Iris pigment epithelial cell (primary cell): ENCODE measurements around the gene DYNC1LI1.
A peak's percentile ranks its signal among the peaks of the same experiment; 100 is the strongest.
"Not testable (repeated sequence)": the region's sequence is repeated elsewhere in the genome, so short reads cannot be mapped to it uniquely, and the experiment has no call there.

ENCODE experiments used
- DNase-seq: peaks from one replicate; pipeline ENCODE4 v3.0.0-alpha.2; 2011; ENCODE audit warnings: low read depth

DYNC1LI1 gene

GRCh38 chr3:32531010-32531647 is 39.5 kb downstream of the DYNC1LI1 start:
- peak; percentile 17 for DNase-seq

DNA sequence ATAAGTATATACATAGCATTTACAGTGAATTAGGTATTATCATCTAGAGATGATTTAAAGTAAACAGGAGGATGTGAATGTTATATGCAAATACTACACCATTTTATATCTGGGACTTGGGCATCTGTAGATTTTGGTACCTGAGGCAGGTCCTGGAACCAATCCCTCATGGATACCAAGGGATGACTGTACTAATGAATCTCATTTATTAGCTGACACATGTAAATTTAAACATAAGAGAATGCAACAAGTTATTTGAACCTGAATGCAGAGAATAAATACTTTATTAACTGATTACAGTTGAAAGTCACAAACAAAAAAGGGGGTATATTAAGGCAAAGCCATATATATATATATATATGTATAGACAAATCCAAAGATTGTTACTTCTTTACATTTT is 44.9 kb downstream of the DYNC1LI1 start:
- no peak for DNase-seq

- peak; percentile 13 for DNase-seq
These were observed 48.0 kb downstream of the DYNC1LI1 start for GRCh38 chr3:32522682-32523081.

- not testable (repeated sequence) for DNase-seq
These were observed 51.7 kb downstream of the DYNC1LI1 start for GRCh38 chr3:32518921-32519320.

GRCh38 chr3:32516751-32517150 is 53.9 kb downstream of the DYNC1LI1 start:
- not testable (repeated sequence) for DNase-seq

DNA sequence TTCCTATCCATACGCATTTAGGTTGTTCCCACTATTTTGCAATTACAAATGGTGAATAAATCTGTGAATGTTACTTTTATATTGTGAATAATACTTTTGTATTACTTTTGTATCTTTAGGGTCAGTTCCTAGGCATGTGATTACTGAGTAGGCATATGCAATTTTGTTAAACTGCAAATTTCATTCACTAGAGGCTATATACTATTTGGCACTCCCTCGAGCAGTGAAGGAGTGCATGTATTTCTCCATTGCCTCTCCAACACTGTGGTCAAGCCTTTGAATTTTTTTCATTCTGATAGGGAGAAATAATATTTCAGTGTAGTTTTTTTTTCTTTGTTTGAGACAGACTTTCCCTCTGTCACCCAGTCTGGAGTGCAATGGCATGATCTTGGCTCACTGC is 59.7 kb downstream of the DYNC1LI1 start:
- no peak for DNase-seq

DNA sequence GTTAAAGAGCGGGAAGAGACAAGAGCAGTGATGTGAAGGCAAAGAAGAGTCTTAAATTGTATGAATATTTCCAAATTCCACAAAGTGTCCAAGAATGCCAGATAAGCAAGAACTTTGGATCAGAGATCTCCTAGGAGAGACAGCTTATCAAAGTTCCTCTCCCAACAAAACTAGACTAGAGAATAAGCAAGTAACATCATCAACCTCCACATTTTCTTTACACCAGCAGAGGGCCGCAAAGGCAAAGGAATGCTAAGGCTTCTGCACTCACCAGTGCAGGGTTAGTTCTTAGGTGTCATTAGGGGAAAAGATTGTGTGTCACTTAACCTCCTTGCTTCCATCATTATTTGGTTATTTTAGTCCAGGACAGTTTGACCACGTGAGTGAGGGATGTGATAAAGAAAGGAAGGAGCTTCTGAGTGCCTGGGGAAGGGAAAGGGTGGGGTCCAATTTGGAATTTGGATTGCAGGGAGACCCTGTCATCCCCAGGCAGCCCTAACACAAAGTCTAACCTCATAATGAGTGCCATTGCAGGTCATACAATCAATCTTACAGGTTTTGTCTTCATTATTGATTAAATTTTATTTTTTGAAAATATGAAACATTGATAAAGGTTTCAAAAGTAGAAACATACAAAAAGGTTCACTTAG is 60.5 kb downstream of the DYNC1LI1 start:
- peak; percentile 64 for DNase-seq

DNA sequence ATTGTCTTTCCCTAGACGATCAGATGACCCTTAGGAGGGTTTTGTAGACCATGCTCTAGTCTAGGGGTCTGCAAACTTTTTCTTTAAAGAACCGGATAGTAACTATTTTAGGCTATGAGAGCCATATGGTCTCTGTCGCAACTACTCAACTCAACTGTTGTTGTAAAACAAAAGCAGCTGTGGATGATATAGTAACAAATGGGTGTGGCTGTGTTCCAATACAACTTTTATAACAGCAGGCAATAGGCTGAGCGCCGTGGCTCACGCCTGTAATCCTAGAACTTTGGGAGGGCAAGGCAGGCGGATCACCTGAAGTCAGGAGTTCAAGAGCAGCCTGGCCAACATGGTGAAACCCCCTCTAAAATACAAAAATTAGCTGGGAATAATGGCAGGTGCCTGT is 61.9 kb downstream of the DYNC1LI1 start:
- no peak for DNase-seq

DNA sequence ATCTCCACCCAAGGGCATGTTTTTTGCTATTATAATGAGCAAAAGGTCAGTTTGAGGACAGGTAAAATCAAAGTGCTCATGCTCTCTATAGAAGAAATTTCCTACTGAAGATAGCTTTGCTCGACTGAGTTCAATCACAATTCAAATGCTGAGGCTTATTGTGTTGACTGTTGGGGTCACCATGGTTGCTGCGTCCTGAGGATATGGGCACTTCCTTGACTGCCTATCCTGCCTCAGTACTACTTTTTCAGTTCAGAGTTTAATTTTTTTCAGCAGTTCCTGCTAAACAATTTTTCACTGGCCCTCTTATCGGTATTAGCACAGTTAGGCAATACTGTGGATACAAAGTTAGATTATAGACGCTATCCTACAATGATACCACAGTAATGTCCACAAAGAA is 64.2 kb downstream of the DYNC1LI1 start:
- no peak for DNase-seq

GRCh38 chr3:32502946-32503286 is 67.7 kb downstream of the DYNC1LI1 start:
- DNase-seq: no peak

DNA sequence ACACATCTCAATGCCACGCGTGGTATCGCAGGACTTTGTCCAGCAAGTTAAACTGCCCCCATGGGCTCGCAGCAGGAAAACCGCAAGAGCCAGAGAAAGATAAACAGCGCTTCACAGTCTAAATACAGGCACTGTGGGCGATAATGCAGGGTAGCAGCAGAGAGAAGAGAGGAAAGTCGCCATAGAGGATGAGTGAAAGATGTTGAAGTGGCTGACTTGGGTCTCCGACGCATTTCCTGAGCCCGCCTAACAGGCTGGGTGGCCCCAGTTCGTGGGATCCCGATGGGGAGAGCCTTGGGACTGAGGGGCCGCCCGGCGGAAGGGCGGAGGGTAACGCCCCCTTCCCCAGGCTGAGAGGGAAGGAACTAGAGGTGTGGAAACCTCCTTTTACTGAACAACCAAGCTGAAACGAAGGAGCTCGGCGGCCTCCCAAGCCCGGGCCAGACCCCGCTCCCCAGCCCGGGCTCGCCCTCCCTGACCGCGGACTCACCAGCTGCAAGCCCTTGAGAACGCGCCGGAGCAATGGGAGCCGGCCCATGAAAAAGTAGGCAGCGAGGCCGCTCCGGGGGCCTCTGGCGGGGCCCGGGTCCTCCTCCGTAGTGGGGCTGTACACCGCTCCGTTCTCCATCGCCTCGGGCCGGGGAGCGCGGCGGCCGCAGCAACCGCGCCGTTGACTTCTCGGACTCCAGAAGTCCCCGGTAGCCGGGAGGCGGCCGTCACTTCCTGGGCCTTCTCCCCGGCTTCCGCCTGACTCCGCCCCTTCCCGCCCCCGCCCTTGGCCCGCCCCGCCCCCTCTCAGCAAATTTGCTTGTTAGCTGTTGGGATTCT is 68.3 kb downstream of the DYNC1LI1 start, which contains the start of gene CMTM6:
Gene CMTM6 (minus strand): TSS at position 735 of the 828 bp plus-strand sequence. CDS start 107 bp downstream, at position 628.
- peak; percentile 92 for DNase-seq

DNA sequence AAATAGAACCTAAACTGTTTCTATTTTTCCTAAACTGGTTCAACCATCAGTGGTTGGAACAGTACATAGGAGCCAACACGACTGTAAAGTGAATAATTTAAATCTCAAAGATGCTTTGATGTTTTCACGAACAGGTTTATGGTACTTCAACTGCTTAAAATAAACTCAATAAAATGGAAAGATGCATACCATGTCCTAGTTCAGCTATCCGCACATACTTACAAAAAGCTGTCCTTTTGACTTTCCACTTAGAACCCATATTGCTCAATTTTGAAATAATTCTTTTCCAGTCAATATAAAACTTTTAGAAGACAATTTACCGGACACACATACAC is 68.9 kb downstream of the DYNC1LI1 start:
- no peak for DNase-seq

DNA sequence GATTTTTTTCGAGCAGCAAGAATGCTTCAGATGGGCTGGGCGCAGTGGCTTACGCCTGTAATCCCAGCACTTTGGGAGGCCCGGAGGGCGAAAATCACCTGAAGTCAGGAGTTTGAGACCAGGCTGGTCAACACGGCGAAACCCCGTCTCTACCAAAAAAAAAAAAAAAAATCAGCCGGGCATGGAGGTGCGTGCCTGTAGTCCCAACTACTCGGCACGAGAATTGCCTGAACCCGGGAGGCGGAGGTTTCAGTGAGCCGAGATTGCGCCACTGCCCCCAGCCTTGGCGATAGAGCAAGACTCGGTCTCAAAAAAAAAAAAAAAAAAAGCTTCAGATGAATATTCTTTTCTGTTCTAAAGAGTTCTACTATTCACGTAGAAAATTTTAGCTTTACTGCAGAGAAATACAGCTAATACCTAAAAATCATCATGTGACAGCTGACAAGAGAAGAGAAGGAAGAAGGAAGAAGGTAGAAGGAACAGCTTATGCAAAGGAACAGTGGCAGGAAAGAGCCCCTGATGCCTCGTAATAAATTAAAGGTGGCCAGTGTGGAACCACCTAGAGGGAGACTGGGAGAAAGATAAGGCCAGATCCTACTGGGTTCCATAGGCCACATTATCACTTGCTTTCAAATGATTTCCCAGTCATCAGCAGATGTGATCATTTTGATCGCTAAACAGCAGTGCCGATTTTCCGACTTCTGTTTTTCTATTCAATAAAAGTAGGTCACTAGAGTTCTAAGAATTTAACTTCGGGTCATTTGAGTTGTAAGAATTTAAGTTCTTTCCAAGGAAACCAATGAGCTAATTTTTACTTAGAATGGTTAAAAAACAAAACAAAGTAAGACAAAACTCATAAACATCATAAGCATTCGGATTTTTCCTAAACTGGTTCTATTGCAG is 69.5 kb downstream of the DYNC1LI1 start:
- no peak for DNase-seq

DNA sequence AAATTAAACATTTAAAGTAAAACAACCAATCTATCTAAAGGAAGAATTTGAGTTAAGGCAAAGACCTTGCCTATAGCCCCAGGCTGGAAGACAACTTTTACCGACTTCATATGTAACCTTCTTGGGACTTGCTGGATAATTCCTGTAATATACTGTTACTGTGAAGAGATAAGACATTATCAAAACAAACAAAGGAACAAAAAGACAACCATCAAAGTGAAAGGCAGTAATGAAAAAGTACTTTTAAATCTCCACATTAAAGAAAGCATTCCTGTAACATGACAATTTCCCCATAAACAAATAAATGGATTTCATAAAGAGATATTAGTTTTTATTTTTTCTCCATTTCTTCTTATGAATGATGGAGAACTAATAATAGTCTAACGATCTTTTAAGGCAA is 70.4 kb downstream of the DYNC1LI1 start:
- peak; percentile 27 for DNase-seq

GRCh38 chr3:32499585-32499984 is 71.1 kb downstream of the DYNC1LI1 start:
- DNase-seq: no peak

GRCh38 chr3:32498992-32499391 is 71.7 kb downstream of the DYNC1LI1 start:
- no peak for DNase-seq

DNA sequence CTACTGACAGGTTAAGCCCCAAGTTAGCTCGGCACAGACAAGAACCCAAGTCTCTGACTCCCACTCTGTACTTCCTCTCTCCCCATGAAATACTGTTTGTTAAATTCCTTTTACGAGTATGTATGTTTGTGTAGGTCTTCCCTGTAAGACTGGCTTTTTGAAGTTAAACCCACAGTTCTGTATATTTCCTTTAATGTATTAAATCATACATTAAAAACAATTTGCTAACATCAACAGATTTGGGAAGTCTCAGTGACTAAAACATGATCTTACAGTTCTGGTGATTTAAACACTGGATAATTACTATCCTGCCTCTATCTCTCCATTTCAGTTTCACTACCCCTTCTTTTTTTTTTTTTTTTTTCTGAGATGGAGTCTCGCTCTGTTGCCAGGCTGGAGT is 72.4 kb downstream of the DYNC1LI1 start:
- DNase-seq: no peak

- DNase-seq: no peak
These were observed 75.0 kb downstream of the DYNC1LI1 start for GRCh38 chr3:32495609-32496008.

DNA sequence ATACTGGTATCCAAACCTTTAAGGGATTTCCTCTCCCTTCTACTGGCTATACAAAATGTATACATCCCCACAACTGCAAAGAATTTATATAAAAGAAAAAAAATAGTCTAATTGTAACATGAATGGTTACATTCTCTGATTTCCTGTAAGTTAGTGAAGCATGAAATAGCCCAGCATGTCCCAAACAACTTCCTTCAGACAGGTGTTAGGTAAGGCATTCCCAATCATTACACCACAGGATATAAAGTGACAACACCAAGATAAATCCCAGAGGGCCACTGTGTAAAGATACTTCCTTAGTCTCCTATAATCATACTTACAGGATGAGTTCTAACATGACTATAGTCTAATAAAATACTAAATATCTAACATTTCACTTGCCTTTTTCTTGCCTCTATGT is 75.6 kb downstream of the DYNC1LI1 start:
- DNase-seq: no peak

DNA sequence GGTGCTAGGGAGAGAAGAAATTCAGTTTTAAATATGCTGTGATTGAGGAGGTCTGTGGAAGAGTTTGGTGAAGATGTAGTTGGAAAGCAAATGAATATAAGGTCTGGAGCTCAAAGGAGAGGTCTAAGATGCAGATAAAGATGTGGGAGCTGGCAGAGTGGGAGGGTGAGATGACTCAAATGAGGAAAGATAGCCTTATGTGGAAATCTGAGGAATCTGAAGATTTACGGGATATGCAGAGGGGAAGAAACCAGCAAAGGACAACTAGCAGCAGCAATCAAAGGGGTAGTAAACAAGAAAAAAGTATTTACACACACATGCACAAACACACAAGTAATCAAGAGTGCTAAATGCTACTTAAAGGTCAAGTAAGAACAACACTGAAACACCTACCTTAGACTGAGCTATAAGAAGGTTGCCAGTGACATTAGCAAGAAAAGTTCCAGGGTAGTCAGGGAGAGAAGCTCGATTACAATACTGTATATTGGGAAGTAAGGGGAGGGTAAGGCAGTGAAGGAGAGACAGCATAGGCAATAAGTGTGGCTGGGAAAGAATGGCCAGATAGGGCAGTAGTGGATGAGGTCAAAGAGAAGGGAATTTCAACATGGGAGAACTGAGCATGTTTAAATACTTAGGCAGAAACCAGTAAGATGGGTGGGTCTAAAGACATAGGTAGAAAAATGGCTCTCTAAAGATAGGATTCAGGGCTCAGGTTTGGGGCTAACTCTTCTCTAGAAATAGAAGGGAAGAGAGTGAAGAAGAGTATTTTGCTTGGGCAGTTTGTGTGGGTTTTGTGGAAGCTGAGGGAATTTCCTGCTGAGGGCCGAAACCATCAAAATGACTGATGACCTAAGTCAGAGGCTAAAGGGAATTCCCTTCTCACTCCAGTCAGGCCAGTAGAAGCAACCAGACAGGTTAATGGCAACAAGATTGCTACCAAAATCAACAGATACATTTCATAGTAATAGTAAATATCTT is 76.9 kb downstream of the DYNC1LI1 start:
- DNase-seq: peak; percentile 69
